ENCODE results near the gene RIN3. TPM values are rescaled to one million over a fixed set of nuclear protein-coding genes. Genes with fewer than 3 reads are reported as not detected.
A peak's percentile ranks its signal among the peaks of the same experiment; 100 is the strongest.

RIN3 gene
- total and polyA plus RNA-seq, 10 donors: 17.2 to 117 (median 75.7) TPM

DNA sequence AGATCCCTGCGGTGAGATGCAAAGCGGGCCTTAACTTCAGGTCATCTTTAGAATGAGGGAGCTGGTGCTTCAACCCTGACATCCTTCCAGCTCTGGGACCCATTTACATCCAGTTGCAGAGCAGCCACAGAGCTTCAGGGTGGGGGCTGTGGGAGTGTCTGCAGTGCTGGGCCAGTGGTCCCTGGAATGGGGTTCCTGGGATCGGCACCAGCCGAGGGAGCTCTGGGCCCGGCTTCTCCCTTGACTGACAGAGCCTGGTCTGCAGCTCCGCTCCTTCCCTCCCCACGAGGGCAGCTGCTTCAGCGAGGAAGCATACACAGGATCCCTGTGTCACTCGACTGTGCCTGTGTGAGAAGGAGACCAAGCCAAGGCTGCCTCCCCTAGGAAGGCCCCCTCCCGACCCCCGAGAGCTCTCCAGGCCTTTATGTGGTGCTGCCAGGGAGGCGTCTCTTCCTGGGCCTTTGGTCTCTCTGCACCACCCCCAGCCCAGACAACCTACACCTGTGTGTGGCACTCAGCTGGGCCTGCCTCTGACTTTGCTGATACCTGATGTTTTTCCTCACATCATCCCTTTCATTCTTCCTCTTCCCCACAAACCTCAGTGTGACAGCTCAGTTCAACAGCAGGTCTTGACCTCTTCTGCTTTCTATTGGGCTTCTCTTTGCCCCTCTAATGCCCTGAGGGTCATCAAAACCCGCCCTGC lies 48.1 kb upstream of the RIN3 start:
- 52 to 87% (median 74%) methylated on average over 12 to 13 of the region's 13 CpGs for WGBS, 5 donors
- H3K27ac ChIP-seq: peak overlapping the region in 6 of 8 donors; percentile 46 to 75 (median 68)
- H3K9me3 ChIP-seq: peaks cover 0 to 27% (median 15%) of the 10 kb centered on the region in 8 donors
- intact Hi-C loops (cut with DNase I; ENCODE audit: low total_unique reads): no loop called here
- no peak overlapping the region for H3K4me3 ChIP-seq
- DNase-seq: peak; percentile 66
- TF ChIP-seq POLR2A (IDR thresholded peaks at IDR 0.05) (no peak), POLR2AphosphoS5 (IDR thresholded peaks at IDR 0.05) (no peak)
- TF ChIP-seq, protein P1, sequence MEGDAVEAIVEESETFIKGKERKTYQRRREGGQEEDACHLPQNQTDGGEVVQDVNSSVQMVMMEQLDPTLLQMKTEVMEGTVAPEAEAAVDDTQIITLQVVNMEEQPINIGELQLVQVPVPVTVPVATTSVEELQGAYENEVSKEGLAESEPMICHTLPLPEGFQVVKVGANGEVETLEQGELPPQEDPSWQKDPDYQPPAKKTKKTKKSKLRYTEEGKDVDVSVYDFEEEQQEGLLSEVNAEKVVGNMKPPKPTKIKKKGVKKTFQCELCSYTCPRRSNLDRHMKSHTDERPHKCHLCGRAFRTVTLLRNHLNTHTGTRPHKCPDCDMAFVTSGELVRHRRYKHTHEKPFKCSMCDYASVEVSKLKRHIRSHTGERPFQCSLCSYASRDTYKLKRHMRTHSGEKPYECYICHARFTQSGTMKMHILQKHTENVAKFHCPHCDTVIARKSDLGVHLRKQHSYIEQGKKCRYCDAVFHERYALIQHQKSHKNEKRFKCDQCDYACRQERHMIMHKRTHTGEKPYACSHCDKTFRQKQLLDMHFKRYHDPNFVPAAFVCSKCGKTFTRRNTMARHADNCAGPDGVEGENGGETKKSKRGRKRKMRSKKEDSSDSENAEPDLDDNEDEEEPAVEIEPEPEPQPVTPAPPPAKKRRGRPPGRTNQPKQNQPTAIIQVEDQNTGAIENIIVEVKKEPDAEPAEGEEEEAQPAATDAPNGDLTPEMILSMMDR (IDR thresholded peaks at IDR 0.05 in 8 of 11, conservative IDR thresholded peaks at IDR 0.05 in 3 of 11): no peak
- peaks cover 10 to 61% (median 40%) of the 10 kb centered on the region in 6 donors for H3K4me1 ChIP-seq
- H3K36me3 ChIP-seq: no peaks in the 10 kb centered on the region
- H3K27me3 ChIP-seq (replicated peaks in 1 of 7): no peaks in the 10 kb centered on the region

DNA sequence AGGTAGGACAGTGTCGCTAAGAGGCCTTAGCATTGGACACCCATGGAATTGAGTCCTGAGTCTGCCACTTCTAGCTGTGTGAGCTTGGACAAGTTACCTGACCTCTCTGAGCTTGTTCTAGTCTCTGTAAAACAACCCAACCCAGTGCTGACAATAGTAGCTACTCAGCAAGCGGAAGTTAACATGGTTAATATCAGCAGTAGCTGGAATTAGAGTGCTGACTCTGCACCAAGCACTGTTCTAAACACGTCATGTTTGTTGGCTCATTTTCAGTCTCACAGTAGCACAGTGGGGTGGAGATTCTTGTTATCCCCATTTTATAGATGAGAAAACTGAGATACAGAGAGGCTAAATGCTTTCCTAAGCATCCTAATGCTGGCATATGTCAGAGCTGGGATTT lies 47.5 kb upstream of the RIN3 start:
- intact Hi-C loops (cut with DNase I; ENCODE audit: low total_unique reads): no loop called here
- Histone ChIP-seq H3K4me1 (peaks cover 10 to 56% (median 35%) of the 10 kb centered on the region in 6 donors), H3K4me3 (no peak overlapping the region), H3K9me3 (peaks cover 0 to 27% (median 15%) of the 10 kb centered on the region in 8 donors), H3K27ac (peak overlapping the region in 6 of 8 donors; percentile 46 to 75 (median 68)), H3K27me3 (replicated peaks in 1 of 7) (no peaks in the 10 kb centered on the region), H3K36me3 (no peaks in the 10 kb centered on the region)
- WGBS, 5 donors: 35 to 94% (median 50%) methylated on average over 3 of the region's 3 CpGs
- TF ChIP-seq POLR2AphosphoS5 (IDR thresholded peaks at IDR 0.05) (peak in 1 of 3 donors; percentile 53), POLR2A (IDR thresholded peaks at IDR 0.05) (no peak)
- TF ChIP-seq, protein P1 (IDR thresholded peaks at IDR 0.05 in 8 of 11, conservative IDR thresholded peaks at IDR 0.05 in 3 of 11): peak in 1 of 11 experiments; percentile 4
- no peak for DNase-seq

DNA sequence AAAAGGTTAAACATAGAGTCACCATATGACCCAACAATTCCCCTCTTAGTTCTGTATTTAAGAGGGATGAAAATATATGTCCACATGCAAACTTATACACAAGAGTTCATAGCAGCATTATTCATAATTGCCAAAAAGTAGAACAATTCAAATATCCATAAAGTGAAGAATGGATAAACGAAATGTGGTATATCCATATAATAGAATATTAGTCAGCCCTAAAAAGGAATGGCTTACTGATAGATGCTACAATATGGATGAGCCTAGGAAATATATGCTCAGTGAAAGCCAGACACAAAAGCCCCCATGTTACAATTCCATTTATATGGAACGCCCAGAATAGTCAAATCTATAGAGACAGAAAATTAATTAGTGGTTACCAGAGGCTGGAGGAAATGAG lies 44.1 kb upstream of the RIN3 start:
- WGBS, 5 donors: 84 to 98% (median 93%) methylated on average over 2 of the region's 2 CpGs
- H3K27ac ChIP-seq: no peak overlapping the region
- H3K4me3 ChIP-seq: no peak overlapping the region
- peaks cover 0 to 27% (median 15%) of the 10 kb centered on the region in 8 donors for H3K9me3 ChIP-seq
- H3K27me3 ChIP-seq (replicated peaks in 1 of 7): no peaks in the 10 kb centered on the region
- intact Hi-C loops (cut with DNase I; ENCODE audit: low total_unique reads): no loop called here
- peaks cover 0 to 49% (median 25%) of the 10 kb centered on the region in 6 donors for H3K4me1 ChIP-seq
- no peak for TF ChIP-seq POLR2A (IDR thresholded peaks at IDR 0.05)
- no peak for TF ChIP-seq POLR2AphosphoS5 (IDR thresholded peaks at IDR 0.05)
- TF ChIP-seq, protein P1 (IDR thresholded peaks at IDR 0.05 in 8 of 11, conservative IDR thresholded peaks at IDR 0.05 in 3 of 11): no peak
- DNase-seq: no peak
- H3K36me3 ChIP-seq: no peaks in the 10 kb centered on the region

GRCh38 chr14:92470215-92470614 lies 43.4 kb upstream of the RIN3 start:
- no peak overlapping the region for H3K27ac ChIP-seq
- peaks cover 0 to 27% (median 15%) of the 10 kb centered on the region in 8 donors for H3K9me3 ChIP-seq
- intact Hi-C loops (cut with DNase I; ENCODE audit: low total_unique reads): no loop called here
- no peak overlapping the region for H3K4me3 ChIP-seq
- H3K36me3 ChIP-seq: no peaks in the 10 kb centered on the region
- H3K4me1 ChIP-seq: peaks cover 0 to 46% (median 26%) of the 10 kb centered on the region in 6 donors
- TF ChIP-seq POLR2A (IDR thresholded peaks at IDR 0.05): no peak
- TF ChIP-seq POLR2AphosphoS5 (IDR thresholded peaks at IDR 0.05): no peak
- TF ChIP-seq, protein P1 (IDR thresholded peaks at IDR 0.05 in 8 of 11, conservative IDR thresholded peaks at IDR 0.05 in 3 of 11): no peak
- WGBS, 5 donors: 93 to 98% (median 95%) methylated on average over 3 of the region's 3 CpGs
- no peak for DNase-seq
- H3K27me3 ChIP-seq (replicated peaks in 1 of 7): no peaks in the 10 kb centered on the region

All from spleen (tissue), 11 donors.